Measurements from ENCODE around the gene KCNIP2.

The KCNIP2 gene

DNA sequence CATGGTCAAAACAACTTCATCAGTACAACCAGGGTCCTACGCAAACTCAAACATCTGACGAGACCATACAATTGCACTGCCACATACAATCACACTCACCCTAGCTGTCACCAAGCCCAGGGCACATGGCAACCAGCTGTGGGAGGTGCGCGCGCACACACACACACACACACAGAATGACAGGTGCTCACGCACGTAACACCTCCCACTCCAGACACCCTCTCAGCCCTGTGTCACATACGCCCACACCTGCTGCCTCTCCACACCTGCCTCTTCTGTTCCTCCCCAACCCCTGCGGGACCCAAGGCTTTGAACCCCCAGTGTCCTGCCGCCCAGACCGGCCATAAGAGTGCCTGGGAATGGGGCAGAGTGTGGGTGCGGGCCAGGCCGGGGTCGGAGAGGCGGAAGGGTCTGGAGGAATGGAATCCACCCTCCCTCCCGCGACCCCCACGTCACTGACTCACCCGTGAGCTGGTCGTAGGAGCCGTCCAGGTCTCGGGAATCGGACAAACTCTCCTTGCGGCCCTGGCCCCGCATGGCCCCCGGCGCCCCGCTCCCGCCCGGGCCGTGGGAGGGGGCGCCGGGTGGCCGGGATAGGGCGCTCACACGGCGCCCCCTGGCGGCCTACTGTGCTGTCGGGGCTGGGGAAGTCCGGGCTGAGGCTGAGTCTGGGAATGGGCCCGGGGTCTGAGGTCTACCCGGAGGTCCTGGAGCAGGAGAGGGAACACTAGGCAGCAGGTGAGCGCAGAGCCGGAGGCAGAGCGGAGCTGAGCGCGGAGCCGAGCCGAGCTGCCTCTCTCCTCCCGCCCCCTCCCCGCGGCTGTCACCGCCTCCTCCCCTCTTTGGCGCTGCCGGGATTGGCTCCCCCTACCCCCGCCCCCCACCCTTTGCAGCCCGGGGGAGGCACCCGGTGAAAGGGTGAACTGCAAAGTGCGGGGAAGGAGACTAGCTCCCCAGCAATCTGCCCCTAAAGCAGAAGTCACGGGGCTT is at the start of gene KCNIP2:
Gene KCNIP2 (minus strand): TSS at position 769 of the 990 bp plus-strand sequence. CDS start 232 bp downstream, at position 537.
- H3K4me1 Mint-ChIP-seq, result peaks cover 46% of the 10 kb centered on the region
- no peaks in the 10 kb centered on the region for H3K27me3 Mint-ChIP-seq
- ATAC-seq (replicated peaks; ENCODE audit: extremely low read depth, poor library complexity, severe bottlenecking) (peak; percentile 63), DNase-seq (ENCODE audit: low spot score in 2 of 2) (peak; percentile 35 to 38)
- peaks cover 12% of the 10 kb centered on the region for H3K36me3 Mint-ChIP-seq (ENCODE audit: insufficient read depth)
- H3K9me3 Mint-ChIP-seq, result no peaks in the 10 kb centered on the region
- peak within 1 kb of the TSS; percentile 11 for H3K27ac Mint-ChIP-seq (ENCODE audit: low read depth)
- peak within 1 kb of the TSS; percentile 62 for H3K4me3 Mint-ChIP-seq

DNA sequence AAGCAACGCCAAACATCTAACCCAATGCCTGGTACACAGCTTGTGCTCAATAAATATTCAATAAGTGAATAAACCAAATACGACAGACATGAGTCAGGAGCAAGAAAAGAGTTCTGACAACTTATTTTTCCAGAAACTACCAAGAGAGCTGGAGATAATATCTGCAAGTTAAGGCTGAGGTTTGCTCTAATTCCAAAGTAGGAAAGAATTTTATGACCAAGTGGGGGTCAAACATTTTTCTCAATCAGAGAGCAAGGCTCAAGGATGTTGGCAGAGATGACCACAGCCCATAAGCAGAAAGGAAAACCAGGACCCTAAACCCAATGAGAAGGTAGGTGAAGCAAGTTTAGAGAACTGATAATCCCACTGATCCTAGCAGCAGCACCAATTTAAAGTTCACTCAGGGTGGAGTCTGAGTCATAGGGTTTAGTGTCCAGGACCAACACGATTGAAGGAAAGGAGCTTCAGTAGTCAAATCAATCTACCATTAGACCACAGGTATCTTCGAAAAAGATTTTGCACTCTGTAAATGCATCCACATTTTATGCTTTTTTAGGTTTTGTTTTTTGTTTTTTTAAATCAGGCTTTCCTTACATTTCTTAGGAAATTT is 49.3 kb upstream of the KCNIP2 start:
- Mint-ChIP-seq H3K4me3 (no peak overlapping the region), H3K36me3 (ENCODE audit: insufficient read depth) (peaks cover 13% of the 10 kb centered on the region), H3K27ac (ENCODE audit: low read depth) (no peak overlapping the region), H3K4me1 (peaks cover 7% of the 10 kb centered on the region), H3K9me3 (no peaks in the 10 kb centered on the region), H3K27me3 (no peaks in the 10 kb centered on the region)
- ATAC-seq (replicated peaks; ENCODE audit: extremely low read depth, poor library complexity, severe bottlenecking), result no peak
- DNase-seq (ENCODE audit: low spot score in 2 of 2), result no peak

DNA sequence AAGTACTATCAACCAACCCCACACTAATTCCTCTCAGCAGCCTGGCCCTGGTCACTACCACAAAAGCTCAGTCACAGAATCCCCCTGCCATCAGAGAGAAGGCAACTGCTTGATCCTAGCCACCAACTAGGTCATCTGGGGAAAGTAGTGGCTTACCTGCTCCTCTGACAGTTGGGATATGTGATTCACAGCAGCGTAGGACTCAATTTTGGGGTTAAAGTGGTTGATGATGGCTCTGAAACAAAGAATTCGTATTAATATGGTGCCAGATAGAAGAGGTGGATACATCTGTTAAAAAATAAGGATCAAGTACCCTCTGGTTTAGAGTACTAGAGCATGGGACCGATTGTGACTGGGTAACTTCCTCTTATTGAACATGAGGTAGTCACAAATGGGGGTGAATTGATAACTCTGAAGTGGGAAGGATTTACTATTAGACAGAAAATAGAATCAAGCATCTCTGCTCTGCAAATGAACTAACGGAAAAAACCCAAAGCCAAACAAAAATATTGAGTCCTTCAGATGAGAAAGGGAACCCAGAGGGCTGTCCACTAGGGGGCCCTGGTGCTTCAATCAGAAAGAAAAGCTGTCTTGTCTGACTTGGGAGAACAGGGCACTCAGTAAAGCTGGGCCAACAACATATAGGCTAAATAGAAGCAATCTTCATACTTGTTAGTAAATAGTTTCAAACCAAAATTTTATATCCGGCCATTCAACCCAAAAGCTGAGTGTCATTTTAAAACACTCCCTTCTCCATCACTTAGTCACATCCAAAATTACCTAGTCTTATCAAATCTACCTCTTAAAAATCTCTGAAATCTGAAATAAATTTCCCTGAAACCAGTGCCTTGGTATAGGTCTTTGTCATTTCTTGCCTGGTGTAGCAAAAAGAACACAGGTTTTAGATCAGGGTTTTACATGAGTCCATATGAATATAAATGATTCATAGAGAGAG is 45.9 kb upstream of the KCNIP2 start:
- Mint-ChIP-seq H3K27me3 (no peaks in the 10 kb centered on the region), H3K9me3 (no peaks in the 10 kb centered on the region), H3K4me1 (peaks cover 16% of the 10 kb centered on the region), H3K4me3 (no peak overlapping the region), H3K27ac (ENCODE audit: low read depth) (no peak overlapping the region), H3K36me3 (ENCODE audit: insufficient read depth) (peaks cover 10% of the 10 kb centered on the region)
- ATAC-seq (replicated peaks; ENCODE audit: extremely low read depth, poor library complexity, severe bottlenecking) (peak; percentile 60), DNase-seq (ENCODE audit: low spot score in 2 of 2) (peak; percentile 41 to 45)

DNA sequence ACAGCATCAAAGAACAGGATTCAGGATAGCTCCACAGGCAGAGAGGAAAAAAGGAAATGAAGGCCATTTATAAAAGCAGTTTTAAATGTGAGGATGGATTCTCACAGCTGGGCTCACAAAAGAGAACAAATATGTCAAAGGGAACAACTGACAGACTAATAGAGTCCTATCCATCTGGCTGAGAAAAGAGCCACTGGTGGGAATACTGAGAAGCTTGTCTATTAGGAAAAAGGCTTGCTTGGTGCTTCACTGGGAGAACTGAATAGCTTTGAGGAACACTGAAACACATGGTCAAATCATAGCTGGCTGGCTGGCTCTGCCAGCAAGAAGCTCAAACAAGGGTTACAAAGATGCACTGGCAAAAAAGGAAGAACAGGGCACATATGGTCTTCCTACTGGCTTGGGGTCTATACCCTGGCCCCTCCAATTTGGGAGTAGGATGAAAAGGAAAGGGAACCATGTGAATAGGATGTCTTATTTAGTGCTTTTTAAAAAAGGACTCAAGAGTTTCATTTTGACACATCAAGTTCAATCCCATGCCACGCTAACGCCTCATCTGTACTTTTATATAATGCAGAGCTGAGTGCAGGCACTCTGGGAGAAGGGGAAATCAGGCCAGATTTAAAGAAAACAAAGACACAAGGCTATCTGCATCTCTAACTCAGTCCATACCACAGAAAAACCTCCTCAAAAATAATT is 44.8 kb upstream of the KCNIP2 start:
- Mint-ChIP-seq H3K4me1 (peaks cover 26% of the 10 kb centered on the region), H3K36me3 (ENCODE audit: insufficient read depth) (peaks cover 9% of the 10 kb centered on the region), H3K4me3 (no peak overlapping the region), H3K9me3 (no peaks in the 10 kb centered on the region), H3K27me3 (no peaks in the 10 kb centered on the region), H3K27ac (ENCODE audit: low read depth) (no peak overlapping the region)
- no peak for DNase-seq (ENCODE audit: low spot score in 2 of 2)
- no peak for ATAC-seq (replicated peaks; ENCODE audit: extremely low read depth, poor library complexity, severe bottlenecking)

DNA sequence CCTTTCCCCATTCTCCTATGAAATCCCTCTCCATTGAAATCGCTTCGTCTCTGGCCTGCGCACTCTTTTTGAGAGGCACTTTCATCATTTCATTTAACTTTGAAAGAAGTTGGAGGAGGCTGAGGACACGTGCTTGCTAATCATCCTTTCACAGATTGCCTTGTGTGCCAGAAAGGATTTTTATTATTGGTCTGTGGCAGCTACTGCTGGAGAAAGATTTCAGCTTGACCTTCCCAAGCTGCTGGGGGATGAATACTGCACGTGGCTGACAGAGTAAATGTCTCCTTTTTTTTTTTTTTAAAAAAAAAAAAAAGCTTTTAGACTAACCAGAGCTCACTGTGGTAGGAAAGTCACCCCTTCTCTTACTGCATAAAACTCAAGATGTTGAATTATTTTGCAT is 44.2 kb upstream of the KCNIP2 start:
- Mint-ChIP-seq H3K27me3 (no peaks in the 10 kb centered on the region), H3K4me1 (peaks cover 26% of the 10 kb centered on the region), H3K4me3 (no peak overlapping the region), H3K27ac (ENCODE audit: low read depth) (no peak overlapping the region), H3K36me3 (ENCODE audit: insufficient read depth) (peaks cover 9% of the 10 kb centered on the region), H3K9me3 (no peaks in the 10 kb centered on the region)
- DNase-seq (ENCODE audit: low spot score in 2 of 2) (no peak), ATAC-seq (replicated peaks; ENCODE audit: extremely low read depth, poor library complexity, severe bottlenecking) (no peak)

DNA sequence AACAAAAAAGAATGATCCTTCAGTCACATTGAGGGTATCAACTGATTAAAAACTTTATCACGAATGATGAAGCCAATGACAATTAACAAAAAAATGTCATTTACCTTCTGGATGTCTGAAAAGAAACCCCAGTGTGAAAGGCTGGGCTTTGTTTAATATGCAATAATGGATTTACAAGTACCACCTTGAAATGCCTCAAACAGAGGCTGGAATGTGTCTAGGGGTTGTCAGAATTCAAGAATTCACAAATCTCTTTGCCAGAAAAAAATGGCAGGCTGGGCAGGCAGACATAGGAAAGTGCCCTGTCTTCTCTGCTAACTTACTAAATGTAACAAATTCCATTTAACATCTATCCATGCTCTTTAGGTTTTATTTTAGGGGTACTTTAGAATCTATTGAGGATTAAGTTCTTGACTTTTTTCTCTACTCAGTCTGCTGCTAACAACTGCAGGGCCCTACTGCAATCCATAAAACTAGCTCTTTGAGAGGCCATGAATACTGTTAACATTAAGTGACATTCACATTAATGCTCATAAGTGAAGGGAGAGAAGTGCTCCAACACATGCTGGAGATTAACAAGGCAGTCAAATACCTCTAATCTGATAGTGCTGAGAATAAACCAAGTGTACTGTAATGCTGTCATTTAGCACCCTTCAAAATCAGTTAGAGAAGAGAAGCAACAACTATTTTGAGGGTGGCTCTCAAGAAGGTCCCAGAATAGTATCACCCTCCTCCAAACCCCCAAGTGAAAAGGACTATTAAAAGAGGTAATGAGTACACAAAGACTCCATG is 43.1 kb upstream of the KCNIP2 start:
- Mint-ChIP-seq H3K27ac (ENCODE audit: low read depth) (no peak overlapping the region), H3K9me3 (no peaks in the 10 kb centered on the region)

DNA sequence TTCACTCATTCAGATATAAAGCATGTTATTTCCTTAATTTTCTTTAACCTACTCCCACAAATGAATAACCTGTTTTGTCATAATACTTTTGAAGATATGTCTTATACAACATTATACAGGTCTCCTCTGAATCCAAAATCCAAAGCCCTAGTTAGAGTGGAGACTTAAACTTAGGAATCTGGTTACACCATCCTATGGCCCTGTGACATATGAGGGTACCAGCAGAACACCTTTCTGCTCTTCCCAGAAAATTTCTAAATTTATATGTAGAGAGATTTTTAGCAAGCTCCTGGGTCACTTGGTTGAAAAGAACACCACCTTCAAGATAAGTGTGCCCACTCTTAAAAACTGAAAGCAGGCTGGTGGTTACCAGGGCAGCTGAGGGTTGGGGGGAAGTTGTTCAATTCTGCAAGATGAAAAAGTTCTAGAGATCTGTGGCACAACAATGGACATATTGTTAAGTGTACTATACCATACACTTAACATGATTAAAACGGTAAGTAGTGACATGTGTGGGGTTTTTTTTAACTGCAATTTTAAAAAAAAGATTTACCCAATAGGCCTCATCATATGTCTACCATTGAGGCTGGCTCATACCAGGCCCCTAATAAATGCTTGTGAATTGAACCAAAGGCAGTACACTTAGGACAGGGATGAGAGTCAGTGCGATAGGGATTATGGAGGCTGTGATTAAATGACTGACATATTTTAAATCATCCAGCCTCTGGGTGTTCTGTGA is 37.6 kb upstream of the KCNIP2 start:
- H3K4me1 Mint-ChIP-seq, result peaks cover 23% of the 10 kb centered on the region
- DNase-seq (ENCODE audit: low spot score in 2 of 2), result no peak
- no peaks in the 10 kb centered on the region for H3K9me3 Mint-ChIP-seq
- H3K27me3 Mint-ChIP-seq, result no peaks in the 10 kb centered on the region
- no peak for ATAC-seq (replicated peaks; ENCODE audit: extremely low read depth, poor library complexity, severe bottlenecking)
- no peak overlapping the region for H3K27ac Mint-ChIP-seq (ENCODE audit: low read depth)
- no peak overlapping the region for H3K4me3 Mint-ChIP-seq
- H3K36me3 Mint-ChIP-seq (ENCODE audit: insufficient read depth), result peaks cover 4% of the 10 kb centered on the region

More for the DNA sequence above, 43.1 kb upstream of the KCNIP2 start:
- Mint-ChIP-seq H3K4me1 (peaks cover 26% of the 10 kb centered on the region), H3K36me3 (ENCODE audit: insufficient read depth) (peaks cover 9% of the 10 kb centered on the region), H3K4me3 (no peak overlapping the region), H3K27me3 (no peaks in the 10 kb centered on the region)
- no peak for DNase-seq (ENCODE audit: low spot score in 2 of 2)
- no peak for ATAC-seq (replicated peaks; ENCODE audit: extremely low read depth, poor library complexity, severe bottlenecking)

GRCh38 chr10:101880232-101880573 is 36.6 kb upstream of the KCNIP2 start:
- DNase-seq (ENCODE audit: low spot score in 2 of 2), result no peak
- Mint-ChIP-seq H3K36me3 (ENCODE audit: insufficient read depth) (peaks cover 6% of the 10 kb centered on the region), H3K27ac (ENCODE audit: low read depth) (no peak overlapping the region), H3K4me3 (no peak overlapping the region), H3K9me3 (no peaks in the 10 kb centered on the region), H3K4me1 (peaks cover 27% of the 10 kb centered on the region), H3K27me3 (no peaks in the 10 kb centered on the region)
- no peak for ATAC-seq (replicated peaks; ENCODE audit: extremely low read depth, poor library complexity, severe bottlenecking)

DNA sequence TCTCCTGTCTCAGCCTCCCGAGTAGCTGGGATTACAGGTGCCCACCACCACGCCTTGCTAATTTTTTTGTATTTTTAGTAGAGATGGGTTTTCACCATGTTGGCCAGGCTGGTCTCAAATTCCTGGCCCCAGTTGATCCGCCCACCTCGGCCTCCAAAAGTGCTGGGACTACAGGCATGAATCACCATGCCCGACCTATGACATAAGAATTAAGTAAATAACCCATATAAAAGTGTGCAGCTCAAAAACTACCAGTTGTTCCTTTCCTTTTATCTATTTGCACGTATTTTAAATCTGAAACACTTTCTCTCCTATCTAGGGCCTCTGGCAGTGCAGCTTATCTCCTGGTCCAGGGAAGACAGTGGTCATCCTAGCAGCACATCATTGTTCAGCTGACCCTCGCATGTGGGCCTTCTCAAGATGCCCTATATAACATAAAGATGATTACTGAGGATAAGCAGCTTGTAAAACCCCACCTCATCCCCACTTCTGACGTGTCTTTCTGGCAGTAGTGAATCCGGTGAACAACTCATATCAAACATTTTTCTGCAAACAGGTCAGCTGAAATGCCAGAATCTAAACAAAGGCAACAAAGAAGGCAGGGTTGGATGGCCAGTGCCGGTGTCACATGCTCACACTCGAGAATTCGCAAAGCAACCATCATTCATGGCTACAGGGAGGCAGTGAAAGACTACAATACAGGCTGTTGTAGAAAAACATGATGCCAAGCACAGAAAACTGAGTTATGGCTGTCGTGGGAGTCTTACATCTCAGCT is 36.0 kb upstream of the KCNIP2 start:
- no peak for ATAC-seq (replicated peaks; ENCODE audit: extremely low read depth, poor library complexity, severe bottlenecking)
- DNase-seq (ENCODE audit: low spot score in 2 of 2), result no peak
- Mint-ChIP-seq H3K4me3 (no peak overlapping the region), H3K9me3 (no peaks in the 10 kb centered on the region), H3K36me3 (ENCODE audit: insufficient read depth) (peaks cover 6% of the 10 kb centered on the region), H3K27ac (ENCODE audit: low read depth) (no peak overlapping the region), H3K4me1 (peaks cover 27% of the 10 kb centered on the region), H3K27me3 (no peaks in the 10 kb centered on the region)

GRCh38 chr10:101878869-101879268 is 35.3 kb upstream of the KCNIP2 start:
- Mint-ChIP-seq H3K4me1 (peaks cover 19% of the 10 kb centered on the region), H3K36me3 (ENCODE audit: insufficient read depth) (peaks cover 6% of the 10 kb centered on the region), H3K27ac (ENCODE audit: low read depth) (no peak overlapping the region), H3K27me3 (no peaks in the 10 kb centered on the region), H3K4me3 (no peak overlapping the region), H3K9me3 (no peaks in the 10 kb centered on the region)
- ATAC-seq (replicated peaks; ENCODE audit: extremely low read depth, poor library complexity, severe bottlenecking), result no peak
- DNase-seq (ENCODE audit: low spot score in 2 of 2), result no peak

Data from central memory CD8-positive, alpha-beta T cell (primary cell).